Spleen (tissue), 11 donors: ENCODE data around the gene LRRC39. TPM values are rescaled to one million over a fixed set of nuclear protein-coding genes. Genes with fewer than 3 reads are reported as not detected.

Experiments
- DNase-seq: peaks from one replicate; pipeline ENCODE4 v3.0.0-alpha.2; 2020
- H3K27ac ChIP-seq, 8 donors: fragments of 200-600 bp; sonication (generic) in 7 of 8; 1 replicate in 4 of 8; 2 replicates in 4 of 8; pipeline versions ENCODE4 v1.5.0 to v1.8.0; 2016 to 2021; ENCODE audit warnings: inconsistent platforms in 4 of 8, mild to moderate bottlenecking in 4 of 8, moderate library complexity in 1 of 8
- H3K27me3 ChIP-seq, 7 donors: fragments of 200-600 bp; sonication (generic) in 6 of 7; replicated peaks in 1 of 7; 1 replicate in 4 of 7; 2 replicates in 3 of 7; pipeline versions ENCODE4 v1.5.0 to v1.8.0; 2016 to 2021; ENCODE audit warnings: inconsistent platforms in 3 of 7, mild to moderate bottlenecking in 1 of 7
- H3K36me3 ChIP-seq, 6 donors: fragments of 200-600 bp; sonication (generic) in 5 of 6; 1 replicate in 4 of 6; 2 replicates in 2 of 6; pipeline versions ENCODE4 v1.5.0 to v1.8.0; 2016 to 2021; ENCODE audit warnings: inconsistent platforms in 2 of 6
- H3K4me1 ChIP-seq, 6 donors: fragments of 200-600 bp; sonication (generic) in 5 of 6; 1 replicate in 3 of 6; 2 replicates in 3 of 6; pipeline versions ENCODE4 v1.5.0 to v1.8.0; 2016 to 2021; ENCODE audit warnings: inconsistent platforms in 3 of 6
- H3K4me3 ChIP-seq, 8 donors: fragments of 200-600 bp; sonication (generic) in 7 of 8; 1 replicate in 4 of 8; 2 replicates in 4 of 8; pipeline versions ENCODE4 v1.5.0 to v1.8.0; 2016 to 2021; ENCODE audit warnings: inconsistent platforms in 4 of 8, mild to moderate bottlenecking in 4 of 8, moderate library complexity in 2 of 8
- H3K9me3 ChIP-seq, 8 donors: fragments of 200-600 bp; sonication (generic) in 7 of 8; 1 replicate in 4 of 8; 2 replicates in 4 of 8; pipeline versions ENCODE4 v1.5.0 to v1.8.0; 2016 to 2021; ENCODE audit warnings: inconsistent platforms in 4 of 8
- CTCF ChIP-seq, 11 experiments: fragments of 200-600 bp in 7 of 11; fragments of 450-650 bp in 4 of 11; sonication (generic) in 4 of 11; IDR thresholded peaks in 8 of 11; conservative IDR thresholded peaks in 3 of 11; 1 replicate in 7 of 11; 2 replicates in 4 of 11; pipeline versions ENCODE4 v1.4.0 to v1.8.0; 2016 to 2021; ENCODE audit warnings: antibody characterized with exemption in 11 of 11, inconsistent platforms in 4 of 11, mild to moderate bottlenecking in 1 of 11
- POLR2A ChIP-seq, 3 donors: fragments of 450-650 bp; IDR thresholded peaks; one replicate each; pipeline ENCODE4 v1.5.1; 2017; ENCODE audit warnings: antibody characterized with exemption in 3 of 3, mild to moderate bottlenecking in 1 of 3
- POLR2AphosphoS5 ChIP-seq, 3 donors: sonication (generic); formaldehyde crosslinking; IDR thresholded peaks; one replicate each; pipeline ENCODE4 v1.5.1; 2017; ENCODE audit warnings: antibody characterized with exemption in 3 of 3
- WGBS, 5 donors: extraction: QIAGEN DNeasy Blood & Tissue Kit in 3 of 5; methylation state at CpG; one replicate each; pipeline versions ENCODE4 v1.1.5 to v1.1.7; 2013 to 2018; 5-methylcytosine and 5-hydroxymethylcytosine counted together
- intact Hi-C: fragments of 100-400 bp; cut with DNase I; formaldehyde crosslinking; loops from one replicate; pipeline ENCODE4 v1.15.0; 2023; ENCODE audit warnings: low total_unique reads
- polyA plus RNA-seq, 3 donors: library from polyadenylated mRNA; stranded (reverse); fragments of 200-250 nt; gene quantifications; one replicate each; pipeline ENCODE4 v1.2.1, GENCODE V29; 2013
- total RNA-seq, 7 donors: library from RNA; depleted of rRNA in 3 of 7; stranded (reverse); fragments of >200 nt in 3 of 7; fragmentation: NEBNext Ultra II Directional in 4 of 7; extraction: Animal tissue kit (Norgen Biotek cat#: 25700) in 4 of 7; gene quantifications; one replicate each; pipeline versions ENCODE4 v1.1.0 to v1.2.1, GENCODE V29; 2016 to 2021
- donor health status: healthy with polysubstance abuse.
- donor health status: DM: no; HTN: no; CAD: no; lungs with moderate emphysema.
- donor health status: DM: no; HTN: no; CAD: no.
- donor health status: Bipolar disorder and iron deficiency.
- donor health status: healthy.
- donor health status: DM: no; HTN: no; CAD: no.
- donor health status: DM: yes; HTN: yes; CAD: no.

Gene LRRC39
- total and polyA plus RNA-seq, 10 donors = 0.51 to 3.1 (median 1.1) TPM

- intact Hi-C loops = no loop called here
- WGBS, 5 donors = 94 to 97% (median 96%) methylated on average over 4 of the region's 4 CpGs
- no peaks in the 10 kb centered on the region for H3K27me3 ChIP-seq
Measured at GRCh38 chr1:100183370-100183769, 5.3 kb upstream of the LRRC39 start.

DNA sequence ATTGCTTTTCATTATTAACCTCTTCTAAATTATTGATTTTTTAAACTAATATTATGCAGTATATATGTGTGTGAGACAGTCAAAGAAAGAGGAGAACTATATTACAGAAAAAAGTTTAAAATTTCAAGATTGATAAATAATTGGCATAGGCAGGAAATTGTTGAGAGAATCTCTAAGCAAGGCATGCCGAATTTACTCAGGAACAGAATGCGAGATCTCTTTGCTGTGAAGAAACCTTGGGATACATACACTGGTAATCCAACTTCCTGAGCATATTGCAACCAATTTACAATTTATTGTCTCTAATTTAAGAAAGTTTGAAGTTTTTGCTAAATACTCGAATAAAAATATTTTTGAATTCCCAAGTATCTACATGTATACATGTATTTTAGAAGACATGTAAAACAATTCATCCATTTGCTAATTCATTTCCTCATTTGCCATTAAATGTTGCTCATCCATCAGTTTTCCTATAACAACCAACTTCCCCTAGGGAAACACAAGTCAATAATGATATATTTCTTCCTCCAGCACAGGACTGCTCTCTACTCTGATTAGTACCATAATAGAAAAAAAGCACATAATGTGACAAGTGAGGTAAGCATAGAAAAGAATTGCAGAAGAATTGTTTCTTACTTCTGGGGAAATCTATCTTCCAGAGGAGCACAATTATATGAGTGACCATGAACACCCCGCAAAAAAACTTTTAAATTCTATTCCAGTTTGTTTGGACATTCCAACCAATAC is 588 bp downstream of the LRRC39 start:
- Histone ChIP-seq H3K4me3 (no peak overlapping the region), H3K27me3 (no peaks in the 10 kb centered on the region), H3K36me3 (no peaks in the 10 kb centered on the region), H3K4me1 (no peaks in the 10 kb centered on the region), H3K9me3 (no peaks in the 10 kb centered on the region), H3K27ac (no peak overlapping the region)
- 81 to 92% (median 91%) methylated on average over 4 of the region's 4 CpGs for WGBS, 5 donors
- DNase-seq = no peak
- TF ChIP-seq CTCF (IDR thresholded peaks at IDR 0.05 in 8 of 11, conservative IDR thresholded peaks at IDR 0.05 in 3 of 11) (no peak), POLR2A (IDR thresholded peaks at IDR 0.05) (no peak), POLR2AphosphoS5 (IDR thresholded peaks at IDR 0.05) (no peak)
- intact Hi-C loops = no loop called here

More at GRCh38 chr1:100183370-100183769, 5.3 kb upstream of the LRRC39 start:
- Histone ChIP-seq H3K9me3 (no peaks in the 10 kb centered on the region), H3K4me3 (no peak overlapping the region), H3K27ac (no peak overlapping the region), H3K36me3 (peaks cover 0 to 1% (median 0%) of the 10 kb centered on the region in 6 donors), H3K4me1 (peaks cover 0 to 2% (median 0%) of the 10 kb centered on the region in 6 donors)
- DNase-seq = no peak
- TF ChIP-seq POLR2AphosphoS5 (IDR thresholded peaks at IDR 0.05) = no peak
- TF ChIP-seq POLR2A (IDR thresholded peaks at IDR 0.05) = no peak
- no peak for TF ChIP-seq CTCF (IDR thresholded peaks at IDR 0.05 in 8 of 11, conservative IDR thresholded peaks at IDR 0.05 in 3 of 11)

GRCh38 chr1:100168051-100168450 is 10.0 kb downstream of the LRRC39 start:
- Histone ChIP-seq H3K4me3 (no peak overlapping the region), H3K4me1 (no peaks in the 10 kb centered on the region), H3K27me3 (no peaks in the 10 kb centered on the region), H3K27ac (no peak overlapping the region), H3K9me3 (no peaks in the 10 kb centered on the region), H3K36me3 (no peaks in the 10 kb centered on the region)
- WGBS, 5 donors = 93 to 98% (median 97%) methylated on average over 2 of the region's 2 CpGs
- TF ChIP-seq POLR2A (IDR thresholded peaks at IDR 0.05) = no peak
- TF ChIP-seq CTCF (IDR thresholded peaks at IDR 0.05 in 8 of 11, conservative IDR thresholded peaks at IDR 0.05 in 3 of 11) = no peak
- no peak for TF ChIP-seq POLR2AphosphoS5 (IDR thresholded peaks at IDR 0.05)
- intact Hi-C loops = no loop called here
- no peak for DNase-seq

DNA sequence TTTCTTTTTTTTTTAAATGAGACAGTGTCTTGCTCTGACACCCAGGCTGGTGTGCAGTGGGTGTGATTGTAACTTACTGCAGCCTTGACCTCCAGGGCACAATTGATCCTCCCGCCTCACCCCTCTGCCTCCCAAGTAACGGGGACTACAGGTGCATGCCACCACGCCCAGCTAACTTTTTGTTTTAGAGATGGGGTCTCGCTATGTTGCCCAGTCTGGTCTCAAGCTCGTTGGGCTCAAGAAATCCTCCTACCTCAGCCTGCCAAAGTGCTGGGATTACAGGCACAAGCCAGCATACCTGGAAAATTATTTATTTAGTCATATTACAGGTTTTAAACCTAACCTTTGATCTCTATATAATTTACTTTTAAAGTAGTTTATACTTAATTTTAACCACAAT is 13.4 kb downstream of the LRRC39 start:
- no peak for TF ChIP-seq CTCF (IDR thresholded peaks at IDR 0.05 in 8 of 11, conservative IDR thresholded peaks at IDR 0.05 in 3 of 11)
- no peak for TF ChIP-seq POLR2AphosphoS5 (IDR thresholded peaks at IDR 0.05)
- no peak for TF ChIP-seq POLR2A (IDR thresholded peaks at IDR 0.05)
- WGBS, 5 donors = 86 to 95% (median 92%) methylated on average over 5 of the region's 5 CpGs
- intact Hi-C loops = no loop called here
- no peak for DNase-seq
- H3K4me3 ChIP-seq = no peak overlapping the region
- no peaks in the 10 kb centered on the region for H3K4me1 ChIP-seq
- H3K36me3 ChIP-seq = no peaks in the 10 kb centered on the region
- H3K9me3 ChIP-seq = no peaks in the 10 kb centered on the region
- H3K27me3 ChIP-seq = no peaks in the 10 kb centered on the region
- no peak overlapping the region for H3K27ac ChIP-seq
